B cell (primary cell): ENCODE results near the gene KCNS1. TPM values are rescaled to one million over a fixed set of nuclear protein-coding genes. Genes with fewer than 3 reads are reported as not detected.

Source experiments
- ATAC-seq: fragments of 200-7000 bp; cut with Tn5 transposase; one replicate; pipeline ENCODE4 v1.10.0; 2021; ENCODE audit warnings: low read depth, mild to moderate bottlenecking, moderate number of reproducible peaks, moderate library complexity
- CTCF ChIA-PET: fragments of 350-600 bp; sonication (Branson Sonifier 250); formaldehyde crosslinking; loops from one replicate; lab custom pipeline; 2021; ENCODE audit warnings: antibody characterized with exemption, inconsistent platforms; lab: Charles Lee
- POLR2A ChIA-PET: fragments of 350-600 bp; sonication (Branson Sonifier 250); formaldehyde crosslinking; loops from one replicate; lab custom pipeline; 2021; ENCODE audit warnings: antibody characterized with exemption; lab: Charles Lee
- DNase-seq: peaks from one replicate; pipeline ENCODE4 v3.0.0; 2013
- H2AFZ ChIP-seq: 2 replicates; pipeline ENCODE4 v1.6.1; 2012; ENCODE audit warnings: mild to moderate bottlenecking, low read depth, low read length; ENCODE audit not compliant: insufficient read depth, poor library complexity, severe bottlenecking
- H3K27ac ChIP-seq, 2 donors: 1 replicate in 1 of 2; 2 replicates in 1 of 2; pipeline ENCODE4 v1.5.1; 2012 to 2013; ENCODE audit warnings: low read length in 2 of 2, mild to moderate bottlenecking in 2 of 2, moderate library complexity in 1 of 2
- H3K27me3 ChIP-seq, 4 experiments: fragments of 200-600 bp in 1 of 4; sonication (generic) in 1 of 4; replicated peaks in 1 of 4; 1 replicate in 2 of 4; 2 replicates in 2 of 4; pipeline versions ENCODE4 v1.6.1 to v1.7.0; 2013 to 2016; ENCODE audit warnings: low read length in 3 of 4, mild to moderate bottlenecking in 2 of 4, mixed read lengths in 1 of 4, moderate library complexity in 1 of 4; ENCODE audit not compliant: insufficient read depth in 4 of 4, control insufficient read depth in 3 of 4; ENCODE audit errors: control extremely low read depth in 1 of 4
- H3K36me3 ChIP-seq, 2 experiments: replicated peaks in 1 of 2; 1 replicate in 1 of 2; 2 replicates in 1 of 2; pipeline versions ENCODE4 v1.6.1 to v1.7.1; 2013; ENCODE audit warnings: low read length in 1 of 2; ENCODE audit not compliant: insufficient read depth in 2 of 2, control insufficient read depth in 1 of 2; ENCODE audit errors: control extremely low read depth in 1 of 2, extremely low read depth in 1 of 2
- H3K4me1 ChIP-seq, 2 donors: fragments of 200-600 bp in 1 of 2; sonication (generic) in 1 of 2; 1 replicate in 1 of 2; 2 replicates in 1 of 2; pipeline versions ENCODE4 v1.5.1 to v1.6.1; 2013 to 2017; ENCODE audit warnings: low read length in 2 of 2; ENCODE audit not compliant: control insufficient read depth in 2 of 2, insufficient read depth in 2 of 2
- H3K4me2 ChIP-seq: replicated peaks from 2 replicates; pipeline ENCODE3; 2012; ENCODE audit warnings: mild to moderate bottlenecking, low read depth, low read length; ENCODE audit not compliant: poor library complexity, severe bottlenecking
- H3K4me3 ChIP-seq, 5 experiments: fragments of 200-600 bp in 1 of 5; sonication (generic) in 1 of 5; 1 replicate in 3 of 5; 2 replicates in 2 of 5; pipeline versions ENCODE4 v1.5.1 to v1.7.0; 2011 to 2016; ENCODE audit warnings: low read length in 4 of 5, mild to moderate bottlenecking in 4 of 5, low read depth in 2 of 5, control low read depth in 1 of 5, moderate library complexity in 1 of 5; ENCODE audit not compliant: insufficient read depth in 1 of 5; ENCODE audit errors: control extremely low read depth in 1 of 5, extremely low read depth in 1 of 5
- H3K79me2 ChIP-seq: fragments of 200-600 bp; sonication (generic); one replicate; pipeline ENCODE4 v1.6.0; 2016; ENCODE audit warnings: low read length; ENCODE audit not compliant: control insufficient read depth, insufficient read depth
- H3K9ac ChIP-seq: fragments of 200-600 bp; sonication (generic); 2 replicates; pipeline ENCODE4 v1.6.1; 2017; ENCODE audit warnings: mild to moderate bottlenecking, low read length, moderate library complexity
- H3K9me3 ChIP-seq, 3 donors: one replicate each; pipeline versions ENCODE4 v1.6.1 to v1.7.1; 2013; ENCODE audit warnings: low read length in 2 of 3; ENCODE audit not compliant: control insufficient read depth in 2 of 3, insufficient read depth in 1 of 3; ENCODE audit errors: control extremely low read depth in 1 of 3
- H4K20me1 ChIP-seq: 2 replicates; pipeline ENCODE4 v1.6.0; 2012; ENCODE audit warnings: mild to moderate bottlenecking, low read length; ENCODE audit not compliant: insufficient read depth, control insufficient read depth, poor library complexity, severe bottlenecking
- H3K27ac Mint-ChIP-seq: one replicate; pipeline ENCODE4 v1.8.0; 2021; ENCODE audit warnings: mixed read lengths
- H3K27me3 Mint-ChIP-seq: one replicate; pipeline ENCODE4 v1.8.0; 2021; ENCODE audit warnings: mixed read lengths
- H3K4me1 Mint-ChIP-seq: one replicate; pipeline ENCODE4 v1.8.0; 2021; ENCODE audit warnings: mixed read lengths
- H3K4me3 Mint-ChIP-seq: one replicate; pipeline ENCODE4 v1.8.0; 2021; ENCODE audit warnings: mixed read lengths
- H3K9me3 Mint-ChIP-seq: one replicate; pipeline ENCODE4 v1.8.0; 2022; ENCODE audit warnings: mixed read lengths; ENCODE audit not compliant: insufficient read depth
- EZH2 ChIP-seq: IDR thresholded peaks from 2 replicates; pipeline ENCODE4 v1.6.1; 2012; ENCODE audit warnings: borderline replicate concordance, low read depth, mild to moderate bottlenecking, moderate library complexity, low read length; ENCODE audit not compliant: insufficient read depth, poor library complexity, severe bottlenecking
- WGBS: methylation state at CpG from one replicate; pipeline ENCODE4 v1.1.5; 2013; ENCODE audit warnings: missing lambda C conversion rate; ENCODE audit not compliant: insufficient coverage; 5-methylcytosine and 5-hydroxymethylcytosine counted together
- intact Hi-C: fragments of 100-400 bp; cut with micrococcal nuclease; formaldehyde crosslinking; loops from one replicate; pipeline ENCODE4 v1.10.0; 2022
- polyA plus RNA-seq: library from polyadenylated mRNA; depleted of rRNA; stranded (reverse); fragments of >200 nt; gene quantifications from 2 replicates; pipeline ENCODE4 v1.2.3, GENCODE V29; 2012
- total RNA-seq, 2 donors: library from RNA; stranded (reverse); fragments of 120-200 nt in 1 of 2; gene quantifications; 1 replicate in 1 of 2; 2 replicates in 1 of 2; pipeline versions ENCODE4 v1.2.3 to v1.2.4, GENCODE V29; 2013 to 2022
- TF ChIP-seq, protein P1 (sequence below): fragments of 200-600 bp; IDR thresholded peaks from one replicate; pipeline ENCODE4 v1.8.0; 2022; ENCODE audit warnings: antibody characterized with exemption, mild to moderate bottlenecking

KCNS1 gene
- total and polyA plus RNA-seq, 2 donors (not counting 1 experiment from before 2014, with no cell fraction given): 0.04 TPM; not detected in 1

DNA sequence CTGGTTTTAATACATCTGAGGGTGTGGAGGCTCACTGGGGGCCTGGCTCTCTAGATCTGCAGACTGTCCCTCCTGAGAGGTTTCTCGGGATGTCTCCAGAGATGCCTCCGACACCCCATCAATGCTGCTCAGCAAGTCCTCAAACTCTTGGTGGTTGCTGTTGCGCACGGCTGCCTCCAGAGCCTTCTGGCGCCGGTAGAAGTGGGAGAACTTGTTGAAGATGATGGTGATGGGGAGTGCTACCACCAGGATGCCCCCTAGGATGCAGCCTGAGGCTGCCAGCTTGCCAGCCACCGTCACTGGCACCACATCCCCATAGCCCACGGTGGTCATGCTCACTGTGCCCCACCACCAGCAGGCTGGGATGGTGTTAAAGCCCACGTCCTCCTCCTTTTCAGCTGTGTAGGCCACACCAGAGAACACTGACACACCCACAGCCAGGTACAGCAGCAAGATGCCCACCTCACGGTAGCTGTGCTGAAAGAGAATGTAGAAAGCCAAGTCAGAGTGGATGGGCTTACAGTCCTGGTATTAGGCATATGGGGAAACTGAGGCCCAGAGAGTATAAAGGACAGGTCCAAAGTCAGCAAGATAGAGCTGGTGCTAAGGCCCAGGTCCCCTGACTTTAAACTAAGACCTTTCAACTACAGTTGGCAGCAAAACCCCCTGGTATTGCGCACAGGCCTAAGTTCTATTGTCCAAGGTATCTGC lies 5.9 kb downstream of the KCNS1 start:
- peaks cover 0 to 35% (median 21%) of the 10 kb centered on the region in 4 experiments for H3K27me3 ChIP-seq
- ChIA-PET POLR2A (interaction anchor here (0.7 kb wide), 1 partner anchor 51 kb away, joined by 3 read pairs; no protein-coding TSS in a partner anchor), CTCF (interaction anchor here (0.6 to 7.5 kb wide), 40 partner anchors 9 to 676 kb away, joined by 3 to 134 read pairs (median 5); partner anchors contain the start of gene WFDC5)
- Mint-ChIP-seq H3K4me3 (no peak overlapping the region), H3K4me1 (peaks cover 12% of the 10 kb centered on the region), H3K27ac (no peak overlapping the region), H3K27me3 (peaks cover 24% of the 10 kb centered on the region), H3K9me3 (no peaks in the 10 kb centered on the region)
- H3K4me2 ChIP-seq: no peak overlapping the region
- H3K9me3 ChIP-seq: peaks cover 0 to 8% (median 0%) of the 10 kb centered on the region in 3 donors
- no peak overlapping the region for H2AFZ ChIP-seq
- no peak overlapping the region for H3K4me3 ChIP-seq
- H4K20me1 ChIP-seq: no peaks in the 10 kb centered on the region
- WGBS: 100% methylated on average over 9 of the region's 11 CpGs
- no peak for DNase-seq
- H3K27ac ChIP-seq: no peak overlapping the region
- TF ChIP-seq EZH2: no peak
- TF ChIP-seq, protein P1, sequence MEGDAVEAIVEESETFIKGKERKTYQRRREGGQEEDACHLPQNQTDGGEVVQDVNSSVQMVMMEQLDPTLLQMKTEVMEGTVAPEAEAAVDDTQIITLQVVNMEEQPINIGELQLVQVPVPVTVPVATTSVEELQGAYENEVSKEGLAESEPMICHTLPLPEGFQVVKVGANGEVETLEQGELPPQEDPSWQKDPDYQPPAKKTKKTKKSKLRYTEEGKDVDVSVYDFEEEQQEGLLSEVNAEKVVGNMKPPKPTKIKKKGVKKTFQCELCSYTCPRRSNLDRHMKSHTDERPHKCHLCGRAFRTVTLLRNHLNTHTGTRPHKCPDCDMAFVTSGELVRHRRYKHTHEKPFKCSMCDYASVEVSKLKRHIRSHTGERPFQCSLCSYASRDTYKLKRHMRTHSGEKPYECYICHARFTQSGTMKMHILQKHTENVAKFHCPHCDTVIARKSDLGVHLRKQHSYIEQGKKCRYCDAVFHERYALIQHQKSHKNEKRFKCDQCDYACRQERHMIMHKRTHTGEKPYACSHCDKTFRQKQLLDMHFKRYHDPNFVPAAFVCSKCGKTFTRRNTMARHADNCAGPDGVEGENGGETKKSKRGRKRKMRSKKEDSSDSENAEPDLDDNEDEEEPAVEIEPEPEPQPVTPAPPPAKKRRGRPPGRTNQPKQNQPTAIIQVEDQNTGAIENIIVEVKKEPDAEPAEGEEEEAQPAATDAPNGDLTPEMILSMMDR: no peak
- H3K79me2 ChIP-seq: no peaks in the 10 kb centered on the region
- peaks cover 14 to 16% of the 10 kb centered on the region in 2 donors for H3K4me1 ChIP-seq
- H3K9ac ChIP-seq: no peak overlapping the region
- intact Hi-C loops: loop anchor here (5.0 kb wide), 1 partner anchor 348 kb away; the partner anchor contains the start of gene KCNK15
- H3K36me3 ChIP-seq: no peaks in the 10 kb centered on the region
- ATAC-seq: no peak

DNA sequence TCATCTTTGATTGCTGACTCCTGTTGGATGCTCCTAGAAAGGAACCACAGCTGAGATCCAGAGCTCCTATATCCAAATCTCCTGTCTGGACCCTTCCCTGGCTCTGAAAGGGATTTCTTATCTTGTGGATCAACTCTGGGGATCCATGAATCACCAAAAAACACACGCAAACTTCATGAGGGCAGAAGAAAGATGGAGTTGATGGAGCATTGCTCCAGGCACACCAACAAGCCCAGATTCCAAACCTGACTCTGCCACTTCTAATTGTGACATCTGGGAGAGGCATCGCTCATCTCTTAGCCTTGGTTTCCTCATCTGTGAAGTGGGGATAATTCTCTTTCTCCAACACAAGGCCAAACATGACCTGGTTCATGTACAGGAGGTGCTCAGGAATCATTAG lies 6.7 kb downstream of the KCNS1 start:
- ChIA-PET POLR2A (no interaction called here), CTCF (interaction anchor here (1.1 to 7.5 kb wide), 7 partner anchors 16 to 82 kb away, joined by 4 to 134 read pairs (median 5); partner anchors contain the start of gene WFDC5)
- ATAC-seq (no peak), DNase-seq (no peak)
- intact Hi-C loops: no loop called here
- H3K4me1 Mint-ChIP-seq: peaks cover 12% of the 10 kb centered on the region
- peaks cover 16% of the 10 kb centered on the region for H3K27me3 Mint-ChIP-seq
- Histone ChIP-seq H4K20me1 (no peaks in the 10 kb centered on the region), H3K27me3 (peaks cover 0 to 28% (median 12%) of the 10 kb centered on the region in 4 experiments), H3K36me3 (peaks cover 0 to 1% of the 10 kb centered on the region in 2 experiments), H3K4me2 (no peak overlapping the region), H3K9me3 (peaks cover 0 to 8% (median 0%) of the 10 kb centered on the region in 3 donors), H3K79me2 (no peaks in the 10 kb centered on the region), H3K4me1 (peaks cover 14 to 16% of the 10 kb centered on the region in 2 donors), H3K27ac (no peak overlapping the region), H3K4me3 (no peak overlapping the region), H3K9ac (no peak overlapping the region), H2AFZ (no peak overlapping the region)
- no peak for TF ChIP-seq EZH2
- TF ChIP-seq, protein P1: no peak
- peak overlapping the region; percentile 24 for H3K27ac Mint-ChIP-seq
- WGBS: no CpG with 5 or more reads among the region's 2 CpGs
- H3K4me3 Mint-ChIP-seq: no peak overlapping the region
- H3K9me3 Mint-ChIP-seq: no peaks in the 10 kb centered on the region
